K562 (cell line): ENCODE results near the gene IFI16. TPM values are rescaled to one million over a fixed set of nuclear protein-coding genes. Genes with fewer than 3 reads are reported as not detected.

Experiments used
- ATAC-seq: fragments of 200-7000 bp; cut with Tn5 transposase; 3 replicates; pipeline ENCODE4 v1.9.1; 2020; ENCODE audit warnings: moderate library complexity
- BruUV-seq: library from RNA; stranded (reverse); fragments of 400-500 nt; replicated peaks from 2 replicates; lab custom pipeline; 2021; lab: Mats Ljungman, UMichigan
- CTCF ChIA-PET: fragments of 300-600 bp; formaldehyde crosslinking; extraction: SDS; loops from one replicate; lab custom pipeline; 2021; ENCODE audit warnings: low intra/inter-chr PET ratio; lab: Yijun Ruan, JAX
- POLR2A ChIA-PET: fragments of 300-600, 350-650 bp; sonication (Branson Sonifier 250); formaldehyde crosslinking; extraction: SDS; loops from one replicate; lab custom pipeline; 2021; ENCODE audit warnings: antibody characterized with exemption, inconsistent platforms; lab: Yijun Ruan, JAX
- DNase-seq, 4 experiments: peaks; one replicate each; pipeline versions ENCODE4 v3.0.0 to v3.0.0-alpha.2; 2011 to 2018; ENCODE audit warnings: low spot score in 3 of 4, mixed read lengths in 3 of 4; ENCODE audit errors: extremely low read depth in 1 of 4
- FAIRE-seq: peaks from 2 replicates; lab custom pipeline; 2011; peaks lifted over from hg19 to GRCh38; lab: Jason Lieb, UNC
- H2AFZ ChIP-seq: 2 replicates; pipeline ENCODE4 v1.6.0; 2011; ENCODE audit warnings: low read depth, low read length, control low read depth, inconsistent platforms
- H3K27ac ChIP-seq: fragments of 200-600 bp; 3 replicates; pipeline ENCODE4 v1.8.0; 2011; ENCODE audit warnings: low read depth, mild to moderate bottlenecking, control low read depth, inconsistent platforms, low read length, moderate library complexity, mixed read lengths; ENCODE audit errors: extremely low read depth
- H3K27me3 ChIP-seq, 2 experiments: fragments of 300-600 bp in 1 of 2; 2 replicates in 1 of 2; 3 replicates in 1 of 2; pipeline versions ENCODE4 v1.6.0 to v1.8.0; 2011; ENCODE audit warnings: inconsistent platforms in 2 of 2, low read length in 2 of 2, mild to moderate bottlenecking in 1 of 2, mixed read lengths in 1 of 2, moderate library complexity in 1 of 2; ENCODE audit not compliant: control insufficient read depth in 2 of 2, insufficient read depth in 2 of 2
- H3K36me3 ChIP-seq: fragments of 300-600 bp; 3 replicates; pipeline ENCODE4 v1.8.0; 2011; ENCODE audit warnings: mild to moderate bottlenecking, low read length, inconsistent platforms; ENCODE audit not compliant: control insufficient read depth, insufficient read depth
- H3K4me1 ChIP-seq, 2 experiments: fragments of 200-600 bp in 1 of 2; replicated peaks in 1 of 2; 2 replicates in 1 of 2; 3 replicates in 1 of 2; pipeline versions ENCODE4 v1.5.1 to v1.8.0; 2011; ENCODE audit warnings: inconsistent platforms in 2 of 2, low read length in 2 of 2, mild to moderate bottlenecking in 1 of 2, mixed read lengths in 1 of 2, moderate library complexity in 1 of 2; ENCODE audit not compliant: control insufficient read depth in 2 of 2, insufficient read depth in 2 of 2
- H3K4me2 ChIP-seq: 2 replicates; pipeline ENCODE4 v1.6.1; 2011; ENCODE audit warnings: low read length, control low read depth, inconsistent platforms, mixed read lengths; ENCODE audit not compliant: insufficient read depth
- H3K4me3 ChIP-seq: fragments of 200-600 bp; sonication (generic), shearing (Covaris generic); 2 replicates; pipeline ENCODE4 v1.5.1; 2016; ENCODE audit warnings: control low read depth, inconsistent platforms
- H3K79me2 ChIP-seq: fragments of 200-600 bp; 3 replicates; pipeline ENCODE4 v1.8.0; 2011; ENCODE audit warnings: low read length, inconsistent platforms; ENCODE audit not compliant: control insufficient read depth, insufficient read depth
- H3K9ac ChIP-seq, 2 experiments: 2 replicates each; pipeline versions ENCODE4 v1.6.0 to v1.6.1; 2011; ENCODE audit warnings: low read depth in 2 of 2, low read length in 2 of 2, control low read depth in 1 of 2, inconsistent platforms in 1 of 2, mild to moderate bottlenecking in 1 of 2, mixed read lengths in 1 of 2; ENCODE audit not compliant: insufficient read depth in 1 of 2
- H3K9me1 ChIP-seq: one replicate; pipeline ENCODE4 v1.6.0; 2011; ENCODE audit warnings: inconsistent platforms, mild to moderate bottlenecking, low read length, moderate library complexity; ENCODE audit not compliant: control insufficient read depth, insufficient read depth
- H3K9me3 ChIP-seq: replicated peaks from 2 replicates; pipeline ENCODE4 v1.5.1; 2011; ENCODE audit warnings: low read depth, low read length, inconsistent platforms; ENCODE audit not compliant: control insufficient read depth, insufficient read depth
- H4K20me1 ChIP-seq: replicated peaks from 2 replicates; pipeline ENCODE4 v1.6.1; 2011; ENCODE audit warnings: low read length, inconsistent platforms, mixed read lengths; ENCODE audit not compliant: control insufficient read depth, insufficient read depth
- CBFA2T2 ChIP-seq: fragments of 450-650 bp; conservative IDR thresholded peaks from 2 replicates; pipeline ENCODE4 v1.6.1; 2017; ENCODE audit warnings: mild to moderate bottlenecking
- CBFA2T3 ChIP-seq: fragments of 450-650 bp; IDR thresholded peaks from 2 replicates; pipeline ENCODE4 v1.6.1; 2017
- CBX5 ChIP-seq: IDR thresholded peaks from 2 replicates; pipeline ENCODE4 v1.6.1; 2014; ENCODE audit warnings: low read depth, borderline replicate concordance
- CTBP1 ChIP-seq: fragments of 450-650 bp; IDR thresholded peaks from 2 replicates; pipeline ENCODE4 v1.6.1; 2016; ENCODE audit warnings: borderline replicate concordance
- ELF2 ChIP-seq: fragments of 250-450 bp; sonication (Bioruptor Pico); IDR thresholded peaks from 2 replicates; pipeline ENCODE4 v1.5.0; 2021; ENCODE audit warnings: mild to moderate bottlenecking
- FOSL1 ChIP-seq: fragments of 200-800 bp; sonication (Bioruptor generic); conservative IDR thresholded peaks from 2 replicates; pipeline ENCODE4 v1.6.1; 2016; ENCODE audit warnings: missing genetic modification characterization, missing compliant biosample characterization
- HDAC2 ChIP-seq: fragments of 450-650 bp; IDR thresholded peaks from 2 replicates; pipeline ENCODE4 v1.6.1; 2016; ENCODE audit warnings: mild to moderate bottlenecking
- HDAC3 ChIP-seq: fragments of 450-650 bp; IDR thresholded peaks from 2 replicates; pipeline ENCODE4 v1.6.1; 2018; ENCODE audit warnings: borderline replicate concordance, mild to moderate bottlenecking, moderate library complexity; ENCODE audit not compliant: partially characterized antibody
- KDM1A ChIP-seq, 2 experiments: fragments of 450-650 bp; IDR thresholded peaks; 2 replicates each; pipeline ENCODE4 v1.6.1; 2016; ENCODE audit warnings: mild to moderate bottlenecking in 2 of 2
- KLF16 ChIP-seq: IDR thresholded peaks from 2 replicates; pipeline ENCODE4 v1.6.1; 2016; ENCODE audit warnings: antibody characterized with exemption
- RCOR1 ChIP-seq, 2 experiments: IDR thresholded peaks; 2 replicates each; pipeline ENCODE4 v1.6.1; 2012; ENCODE audit warnings: low read depth in 2 of 2, low read length in 2 of 2, borderline replicate concordance in 1 of 2, improper control_type of control experiment in 1 of 2
- SOX6 ChIP-seq: fragments of 450-650 bp; IDR thresholded peaks from 2 replicates; pipeline ENCODE4 v1.6.1; 2014; ENCODE audit warnings: mild to moderate bottlenecking
- SPI1 ChIP-seq: IDR thresholded peaks from 2 replicates; pipeline ENCODE4 v1.6.1; 2011; ENCODE audit warnings: low read depth, low read length, control low read depth, borderline replicate concordance
- TAL1 ChIP-seq: fragments of 450-650 bp; IDR thresholded peaks from 2 replicates; pipeline ENCODE4 v1.6.1; 2016; ENCODE audit warnings: mild to moderate bottlenecking
- TEAD4 ChIP-seq, 2 experiments: sonication (generic) in 1 of 2; formaldehyde crosslinking in 1 of 2; IDR thresholded peaks; 2 replicates each; pipeline versions ENCODE4 v1.6.1 to v1.8.0; 2012 to 2022; ENCODE audit warnings: borderline replicate concordance in 1 of 2, inconsistent platforms in 1 of 2, low read length in 1 of 2, mild to moderate bottlenecking in 1 of 2, missing genetic modification reagents in 1 of 2
- ZEB2 ChIP-seq: fragments of 450-650 bp; IDR thresholded peaks from 2 replicates; pipeline ENCODE4 v1.6.1; 2016
- ZNF133 ChIP-seq: fragments of 250-450 bp; sonication (Bioruptor Pico); IDR thresholded peaks from 2 replicates; pipeline ENCODE4 v1.4.0; 2020; ENCODE audit warnings: mild to moderate bottlenecking
- WGBS: fragments of 100-300 bp; shearing (Covaris generic); methylation state at CpG from one replicate; pipeline ENCODE4 v1.1.6; 2016; ENCODE audit warnings: low coverage, mixed read lengths; ENCODE audit not compliant: insufficient coverage; ENCODE audit errors: missing lambda C conversion rate; 5-methylcytosine and 5-hydroxymethylcytosine counted together
- in situ Hi-C: fragments of 300-500 bp; cut with MboI; formaldehyde crosslinking; loops from 4 replicates; pipeline ENCODE4 v1.15.0; 2018; ENCODE audit warnings: inconsistent platforms, mixed read lengths
- intact Hi-C: fragments of 100-400 bp; cut with micrococcal nuclease; formaldehyde crosslinking; loops from 2 replicates; pipeline ENCODE4 v1.14.2; 2022
- polyA plus RNA-seq, 8 experiments: library from polyadenylated mRNA; depleted of rRNA in 4 of 8; stranded (reverse) in 5 of 8; unstranded in 3 of 8; fragments of >200 nt; fragmentation: Nextera tagmentation in 2 of 8; fragmentation: Illumina TruSeq in 1 of 8; extraction: Ambion mirVana in 2 of 8; extraction: Trizol in 1 of 8; gene quantifications; 2 replicates each; pipeline versions ENCODE4 v1.2.1 to v1.2.3, GENCODE V29; 2011 to 2014; ENCODE audit warnings: inconsistent platforms in 1 of 8, missing spikeins in 1 of 8
- total RNA-seq, 7 experiments: library from RNA; depleted of rRNA in 6 of 7; stranded (reverse); fragments of >200 nt in 6 of 7; fragmentation: Illumina TruSeq in 2 of 7; extraction: Trizol in 2 of 7; gene quantifications; 2 replicates each; pipeline versions ENCODE4 v1.2.1 to v1.2.3, GENCODE V29; 2011 to 2021; ENCODE audit warnings: low replicate concordance in 1 of 7

The IFI16 gene
- total and polyA plus RNA-seq, 9 of the 15 experiments (the other 6 are each of a cell fraction or from before 2014, with no cell fraction given), result 0.70 to 2.8 (median 1.6) TPM

GRCh38 chr1:159067699-159068621, 58.3 kb downstream of the IFI16 start:
- H3K4me3 ChIP-seq, result no peak overlapping the region
- intact Hi-C loops, result no loop called here
- H3K27ac ChIP-seq, result no peak overlapping the region
- no peak overlapping the region for H2AFZ ChIP-seq
- in situ Hi-C loops, result no loop called here
- H3K9ac ChIP-seq, result no peak overlapping the region
- peak in 1 of 4 experiments; percentile 5 for DNase-seq
- H4K20me1 ChIP-seq, result no peaks in the 10 kb centered on the region
- no peak for ATAC-seq
- WGBS, result 5% methylated on average over 6 of the region's 6 CpGs
- no peaks in the 10 kb centered on the region for H3K79me2 ChIP-seq
- peaks cover 0 to 9% of the 10 kb centered on the region in 2 experiments; a peak in 2 of 5 replicates for H3K27me3 ChIP-seq
- FAIRE-seq, result peak; percentile 29
- no peaks in the 10 kb centered on the region for H3K36me3 ChIP-seq
- H3K9me3 ChIP-seq, result no peaks in the 10 kb centered on the region
- CTCF ChIA-PET, result no interaction called here
- no peaks in the 10 kb centered on the region for H3K4me1 ChIP-seq
- BruUV-seq, result no TSS peak
- POLR2A ChIA-PET, result interaction anchor here (0.6 kb wide), 1 partner anchor 387 kb away, joined by 5 read pairs; no protein-coding TSS in a partner anchor
- H3K9me1 ChIP-seq, result no peaks in the 10 kb centered on the region
- TF ChIP-seq TEAD4 (IDR thresholded peaks at IDR 0.05; ENCODE audit: low read length), result peak; percentile 69
- no peak for TF ChIP-seq TEAD4 (CRISPR knock-in tag; IDR thresholded peaks at IDR 0.05; ENCODE audit: borderline replicate concordance)
- 0 out of 2 replicates have a peak, but pooled peaks have one; percentile 5 for TF ChIP-seq TAL1
- TF ChIP-seq SOX6, result peak; percentile 91
- peak; percentile 73; the same call in 1 of the 2 replicates for TF ChIP-seq ZEB2
- peak; percentile 29 to 82; a peak in 2 of 4 replicates for TF ChIP-seq RCOR1 (IDR thresholded peaks at IDR 0.05; ENCODE audit: borderline replicate concordance in 1 of 2, low read depth in 2 of 2, low read length in 2 of 2)
- no peak for TF ChIP-seq HDAC3
- TF ChIP-seq CBFA2T3, result peak; percentile 51
- TF ChIP-seq ZNF133 (CRISPR knock-in tag), result no peak
- peak; percentile 75 to 80 for TF ChIP-seq KDM1A (IDR thresholded peaks at IDR 0.05)
- peak; percentile 49 for TF ChIP-seq KLF16
- TF ChIP-seq FOSL1 (tag), result peak; percentile 63
- TF ChIP-seq SPI1, result peak; percentile 47; the same call in 1 of the 2 replicates
- TF ChIP-seq CBFA2T2, result 0 out of 2 replicates have a peak, but pooled peaks have one; percentile 31
- no peak for TF ChIP-seq ELF2 (CRISPR knock-in tag)
- TF ChIP-seq CBX5, result no peak
- TF ChIP-seq CTBP1, result peak; percentile 70
- TF ChIP-seq HDAC2, result 0 out of 2 replicates have a peak, but pooled peaks have one; percentile 36
- H3K4me2 ChIP-seq, result no peak overlapping the region
